Activated naive CD8-positive, alpha-beta T cell treated with anti-CD3 and anti-CD28 coated beads for 36 hours (primary cell): ENCODE results near the gene BNC2. TPM values are rescaled to one million over a fixed set of nuclear protein-coding genes. Genes with fewer than 3 reads are reported as not detected.
"Not testable (repeated sequence)": the region's sequence is repeated elsewhere in the genome, so short reads cannot be mapped to it uniquely, and the experiment has no call there.

Experiments
- DNase-seq: peaks from one replicate; pipeline ENCODE4 v3.0.0; 2021
- H3K27ac Mint-ChIP-seq: one replicate; pipeline ENCODE4 v1.8.0; 2022; ENCODE audit warnings: mild to moderate bottlenecking, moderate library complexity, mixed read lengths
- H3K27me3 Mint-ChIP-seq: one replicate; pipeline ENCODE4 v1.8.0; 2022; ENCODE audit warnings: mild to moderate bottlenecking, mixed read lengths
- H3K36me3 Mint-ChIP-seq: one replicate; pipeline ENCODE4 v1.8.0; 2021; ENCODE audit warnings: mild to moderate bottlenecking, mixed read lengths
- H3K4me1 Mint-ChIP-seq: one replicate; pipeline ENCODE4 v1.8.0; 2021; ENCODE audit warnings: mixed read lengths
- H3K4me3 Mint-ChIP-seq: one replicate; pipeline ENCODE4 v1.8.0; 2022; ENCODE audit warnings: mild to moderate bottlenecking, moderate library complexity, mixed read lengths
- H3K9me3 Mint-ChIP-seq: one replicate; pipeline ENCODE4 v1.8.0; 2022; ENCODE audit warnings: mixed read lengths
- total RNA-seq, 2 experiments: library from RNA; stranded (reverse); gene quantifications; one replicate each; pipeline ENCODE4 v1.2.3, GENCODE V29; 2021

BNC2 gene
- total RNA-seq, 2 experiments from 2014 or later, result not detected

GRCh38 chr9:16459421-16460148 is 410.9 kb downstream of the BNC2 start:
- no peak overlapping the region for H3K4me3 Mint-ChIP-seq
- no peaks in the 10 kb centered on the region for H3K9me3 Mint-ChIP-seq
- no peaks in the 10 kb centered on the region for H3K27me3 Mint-ChIP-seq
- H3K36me3 Mint-ChIP-seq, result no peaks in the 10 kb centered on the region
- no peak for DNase-seq
- no peaks in the 10 kb centered on the region for H3K4me1 Mint-ChIP-seq
- no peak overlapping the region for H3K27ac Mint-ChIP-seq

- Mint-ChIP-seq H3K36me3 (no peaks in the 10 kb centered on the region), H3K9me3 (no peaks in the 10 kb centered on the region), H3K4me1 (no peaks in the 10 kb centered on the region), H3K4me3 (no peak overlapping the region), H3K27me3 (no peaks in the 10 kb centered on the region), H3K27ac (no peak overlapping the region)
- no peak for DNase-seq
These were observed 411.6 kb downstream of the BNC2 start for GRCh38 chr9:16458696-16459420.

GRCh38 chr9:16455842-16456241 is 414.6 kb downstream of the BNC2 start:
- no peak overlapping the region for H3K4me3 Mint-ChIP-seq
- no peaks in the 10 kb centered on the region for H3K36me3 Mint-ChIP-seq
- no peak for DNase-seq
- no peaks in the 10 kb centered on the region for H3K9me3 Mint-ChIP-seq
- no peak overlapping the region for H3K27ac Mint-ChIP-seq
- H3K27me3 Mint-ChIP-seq, result no peaks in the 10 kb centered on the region
- H3K4me1 Mint-ChIP-seq, result no peaks in the 10 kb centered on the region

GRCh38 chr9:16453390-16453789 is 417.1 kb downstream of the BNC2 start:
- Mint-ChIP-seq H3K4me3 (no peak overlapping the region), H3K4me1 (no peaks in the 10 kb centered on the region), H3K36me3 (no peaks in the 10 kb centered on the region), H3K27ac (no peak overlapping the region), H3K27me3 (no peaks in the 10 kb centered on the region), H3K9me3 (no peaks in the 10 kb centered on the region)
- DNase-seq, result no peak

- Mint-ChIP-seq H3K4me3 (no peak overlapping the region), H3K27ac (no peak overlapping the region)
- DNase-seq, result no peak
These were observed 419.9 kb downstream of the BNC2 start for GRCh38 chr9:16450578-16450977.

GRCh38 chr9:16450043-16450442 is 420.4 kb downstream of the BNC2 start:
- H3K36me3 Mint-ChIP-seq, result no peaks in the 10 kb centered on the region
- no peak overlapping the region for H3K4me3 Mint-ChIP-seq
- H3K27me3 Mint-ChIP-seq, result no peaks in the 10 kb centered on the region
- H3K4me1 Mint-ChIP-seq, result no peaks in the 10 kb centered on the region
- H3K9me3 Mint-ChIP-seq, result no peaks in the 10 kb centered on the region
- no peak overlapping the region for H3K27ac Mint-ChIP-seq
- DNase-seq, result no peak

More at GRCh38 chr9:16450578-16450977, 419.9 kb downstream of the BNC2 start:
- Mint-ChIP-seq H3K4me1 (no peaks in the 10 kb centered on the region), H3K9me3 (no peaks in the 10 kb centered on the region), H3K36me3 (no peaks in the 10 kb centered on the region), H3K27me3 (no peaks in the 10 kb centered on the region)

GRCh38 chr9:16449076-16449730 is 421.3 kb downstream of the BNC2 start:
- no peaks in the 10 kb centered on the region for H3K36me3 Mint-ChIP-seq
- no peak overlapping the region for H3K27ac Mint-ChIP-seq
- no peak overlapping the region for H3K4me3 Mint-ChIP-seq
- no peak for DNase-seq
- no peaks in the 10 kb centered on the region for H3K9me3 Mint-ChIP-seq
- H3K27me3 Mint-ChIP-seq, result no peaks in the 10 kb centered on the region
- H3K4me1 Mint-ChIP-seq, result no peaks in the 10 kb centered on the region

GRCh38 chr9:16447946-16448345 is 422.5 kb downstream of the BNC2 start:
- Mint-ChIP-seq H3K4me3 (no peak overlapping the region), H3K36me3 (no peaks in the 10 kb centered on the region), H3K27me3 (no peaks in the 10 kb centered on the region), H3K27ac (no peak overlapping the region), H3K4me1 (no peaks in the 10 kb centered on the region), H3K9me3 (no peaks in the 10 kb centered on the region)
- no peak for DNase-seq

GRCh38 chr9:16446636-16447035 is 423.8 kb downstream of the BNC2 start:
- no peak for DNase-seq
- Mint-ChIP-seq H3K4me3 (no peak overlapping the region), H3K27me3 (no peaks in the 10 kb centered on the region), H3K27ac (no peak overlapping the region), H3K9me3 (no peaks in the 10 kb centered on the region), H3K36me3 (no peaks in the 10 kb centered on the region), H3K4me1 (no peaks in the 10 kb centered on the region)

GRCh38 chr9:16445141-16445920 is 425.1 kb downstream of the BNC2 start:
- no peaks in the 10 kb centered on the region for H3K36me3 Mint-ChIP-seq
- no peaks in the 10 kb centered on the region for H3K27me3 Mint-ChIP-seq
- H3K4me3 Mint-ChIP-seq, result no peak overlapping the region
- no peaks in the 10 kb centered on the region for H3K9me3 Mint-ChIP-seq
- DNase-seq, result no peak
- H3K4me1 Mint-ChIP-seq, result no peaks in the 10 kb centered on the region
- H3K27ac Mint-ChIP-seq, result no peak overlapping the region

- H3K9me3 Mint-ChIP-seq, result no peaks in the 10 kb centered on the region
- H3K27me3 Mint-ChIP-seq, result peaks cover 4% of the 10 kb centered on the region
- H3K36me3 Mint-ChIP-seq, result no peaks in the 10 kb centered on the region
- DNase-seq, result no peak
- no peak overlapping the region for H3K4me3 Mint-ChIP-seq
- no peaks in the 10 kb centered on the region for H3K4me1 Mint-ChIP-seq
- H3K27ac Mint-ChIP-seq, result no peak overlapping the region
These were observed 427.8 kb downstream of the BNC2 start for GRCh38 chr9:16442622-16443021.

- no peak overlapping the region for H3K4me3 Mint-ChIP-seq
- H3K9me3 Mint-ChIP-seq, result no peaks in the 10 kb centered on the region
- DNase-seq, result no peak
- H3K27ac Mint-ChIP-seq, result no peak overlapping the region
- H3K4me1 Mint-ChIP-seq, result no peaks in the 10 kb centered on the region
- H3K27me3 Mint-ChIP-seq, result peaks cover 10% of the 10 kb centered on the region
- H3K36me3 Mint-ChIP-seq, result no peaks in the 10 kb centered on the region
These were observed 428.7 kb downstream of the BNC2 start for GRCh38 chr9:16441791-16442190.

GRCh38 chr9:16438831-16439230 is 431.6 kb downstream of the BNC2 start:
- not testable (repeated sequence) for H3K4me1 Mint-ChIP-seq, H3K27ac Mint-ChIP-seq, H3K4me3 Mint-ChIP-seq, H3K9me3 Mint-ChIP-seq, H3K36me3 Mint-ChIP-seq, DNase-seq
- peaks cover 18% of the 10 kb centered on the region for H3K27me3 Mint-ChIP-seq

- no peak overlapping the region for H3K27ac Mint-ChIP-seq
- H3K4me3 Mint-ChIP-seq, result no peak overlapping the region
- H3K9me3 Mint-ChIP-seq, result peaks cover 7% of the 10 kb centered on the region
- H3K4me1 Mint-ChIP-seq, result no peaks in the 10 kb centered on the region
- no peaks in the 10 kb centered on the region for H3K36me3 Mint-ChIP-seq
- DNase-seq, result no peak
- peaks cover 18% of the 10 kb centered on the region for H3K27me3 Mint-ChIP-seq
These were observed 433.9 kb downstream of the BNC2 start for GRCh38 chr9:16436545-16436944.

- Mint-ChIP-seq H3K27me3 (peaks cover 18% of the 10 kb centered on the region), H3K9me3 (peaks cover 7% of the 10 kb centered on the region), H3K27ac (no peak overlapping the region), H3K4me1 (no peaks in the 10 kb centered on the region), H3K4me3 (no peak overlapping the region), H3K36me3 (no peaks in the 10 kb centered on the region)
- DNase-seq, result no peak
These were observed 435.9 kb downstream of the BNC2 start for GRCh38 chr9:16434526-16434925.
